T-cell (primary cell): ENCODE data around the gene ADGRG1. TPM values are rescaled to one million over a fixed set of nuclear protein-coding genes. Genes with fewer than 3 reads are reported as not detected.

Source experiments
- ATAC-seq, 4 experiments: fragments of 200-7000 bp in 3 of 4; fragments of 150-1000 bp in 1 of 4; cut with Tn5 transposase; replicated peaks in 1 of 4; 1 replicate in 3 of 4; 2 replicates in 1 of 4; pipeline ENCODE4 v1.10.0; 2021; ENCODE audit warnings: moderate library complexity in 3 of 4, mild to moderate bottlenecking in 2 of 4, moderate number of reproducible peaks in 1 of 4
- CTCF ChIA-PET, 2 donors: fragments of 300-600 bp; sonication (Branson Sonifier 250); formaldehyde crosslinking; loops; one replicate each; lab custom pipeline; 2022; ENCODE audit warnings: antibody characterized with exemption in 2 of 2; lab: Charles Lee
- POLR2A ChIA-PET, 2 donors: fragments of 300-600 bp; sonication (Branson Sonifier 250); formaldehyde crosslinking; loops; one replicate each; lab custom pipeline; 2022; ENCODE audit warnings: antibody characterized with exemption in 2 of 2; lab: Charles Lee
- DNase-seq, 35 experiments: peaks; one replicate each; pipeline versions ENCODE4 v3.0.0 to v3.0.0-alpha.2; 2013 to 2023
- H3K27ac ChIP-seq: one replicate; pipeline ENCODE4 v1.5.1; 2013; ENCODE audit warnings: low read length
- H3K27me3 ChIP-seq, 2 experiments: replicated peaks in 1 of 2; 1 replicate in 1 of 2; 2 replicates in 1 of 2; pipeline versions ENCODE4 v1.6.1 to v1.7.0; 2013; ENCODE audit warnings: low read length in 1 of 2, mixed read lengths in 1 of 2; ENCODE audit not compliant: control insufficient read depth in 2 of 2, insufficient read depth in 2 of 2; ENCODE audit errors: extremely low read depth in 1 of 2
- H3K36me3 ChIP-seq, 2 donors: 1 replicate in 1 of 2; 2 replicates in 1 of 2; pipeline versions ENCODE4 v1.6.1 to v1.7.0; 2013; ENCODE audit warnings: low read length in 1 of 2; ENCODE audit not compliant: control insufficient read depth in 2 of 2, insufficient read depth in 1 of 2; ENCODE audit errors: extremely low read depth in 1 of 2
- H3K4me1 ChIP-seq, 2 experiments: 1 replicate in 1 of 2; 2 replicates in 1 of 2; pipeline versions ENCODE4 v1.6.1 to v1.7.0; 2013; ENCODE audit warnings: low read length in 2 of 2, mixed read lengths in 1 of 2; ENCODE audit not compliant: insufficient read depth in 2 of 2, control insufficient read depth in 1 of 2; ENCODE audit errors: extremely low read depth in 1 of 2
- H3K4me3 ChIP-seq, 2 donors: 1 replicate in 1 of 2; 2 replicates in 1 of 2; pipeline versions ENCODE4 v1.5.1 to v1.7.0; 2013; ENCODE audit warnings: mild to moderate bottlenecking in 2 of 2, low read length in 1 of 2, moderate library complexity in 1 of 2; ENCODE audit not compliant: control insufficient read depth in 1 of 2; ENCODE audit errors: extremely low read depth in 1 of 2
- H3K9me3 ChIP-seq: 2 replicates; pipeline ENCODE4 v1.7.0; 2013
- H3K27ac Mint-ChIP-seq, 2 donors: one replicate each; pipeline ENCODE4 v1.8.0; 2020 to 2021; ENCODE audit warnings: mild to moderate bottlenecking in 2 of 2, mixed read lengths in 2 of 2
- H3K27me3 Mint-ChIP-seq, 2 donors: one replicate each; pipeline ENCODE4 v1.8.0; 2021 to 2022; ENCODE audit warnings: mixed read lengths in 2 of 2
- H3K36me3 Mint-ChIP-seq: one replicate; pipeline ENCODE4 v1.8.0; 2021; ENCODE audit warnings: mixed read lengths
- H3K4me1 Mint-ChIP-seq, 3 donors: one replicate each; pipeline ENCODE4 v1.8.0; 2020 to 2022; ENCODE audit warnings: mixed read lengths in 3 of 3, mild to moderate bottlenecking in 1 of 3
- H3K4me3 Mint-ChIP-seq, 3 donors: one replicate each; pipeline ENCODE4 v1.8.0; 2020 to 2022; ENCODE audit warnings: mild to moderate bottlenecking in 3 of 3, mixed read lengths in 3 of 3, moderate library complexity in 3 of 3
- H3K9me3 Mint-ChIP-seq, 3 donors: one replicate each; pipeline ENCODE4 v1.8.0; 2020 to 2022; ENCODE audit warnings: mixed read lengths in 3 of 3
- WGBS: methylation state at CpG from one replicate; pipeline ENCODE4 v1.1.5; 2013; ENCODE audit warnings: missing lambda C conversion rate; ENCODE audit not compliant: insufficient coverage; 5-methylcytosine and 5-hydroxymethylcytosine counted together
- total RNA-seq, 35 experiments: library from RNA in 6 of 35; stranded (reverse) in 6 of 35; fragments of 120-200 nt in 1 of 35; gene quantifications; one replicate each; pipeline versions ENCODE4 v1.2.1 to v1.2.4 and lab custom pipeline; 2013 to 2026

The ADGRG1 gene
- total RNA-seq, 5 donors from 2014 or later (not counting 1 experiment from before 2014, with no cell fraction given): 7.8 to 91.7 (median 11.7) TPM

DNA sequence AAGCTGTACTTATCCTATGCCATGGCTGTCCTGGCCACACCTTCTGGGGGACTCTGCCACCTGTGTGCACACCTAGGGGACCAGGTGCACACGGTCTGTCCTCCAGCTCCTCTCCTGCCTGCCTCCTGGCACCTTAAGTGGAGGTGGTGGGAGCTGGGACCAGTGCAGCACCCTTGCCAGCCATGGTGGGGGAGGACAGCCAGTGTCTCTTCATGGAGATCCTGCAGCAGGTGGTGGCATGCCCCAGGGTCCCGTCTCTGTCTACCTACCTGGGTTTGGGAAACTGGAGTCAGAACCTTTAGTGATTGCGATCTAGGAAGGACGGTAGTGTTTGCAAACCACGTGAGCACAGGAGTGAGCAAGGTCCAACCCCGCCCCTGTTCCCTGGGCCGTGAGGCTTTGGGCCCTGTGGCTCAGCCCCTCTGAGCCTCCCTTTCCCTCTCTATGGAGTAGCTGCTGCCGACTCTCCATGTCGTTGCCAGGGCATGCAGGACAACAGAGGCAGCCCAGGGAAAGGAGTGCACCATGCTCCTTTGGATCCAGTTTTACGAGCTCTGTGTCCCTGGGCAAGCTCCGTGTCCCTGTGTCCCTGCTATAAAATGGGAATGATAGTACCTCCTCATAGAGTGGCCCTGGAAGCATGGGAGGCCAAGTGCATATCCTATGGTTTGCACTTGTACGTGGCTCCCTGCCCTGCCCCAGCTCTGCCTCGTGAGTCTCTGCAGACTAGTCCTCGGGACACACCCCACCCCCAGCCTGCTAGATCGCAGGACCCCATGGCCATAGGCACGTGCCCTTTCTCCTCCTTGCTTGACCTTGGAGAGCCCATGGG is 7.1 kb downstream of the ADGRG1 start:
- Mint-ChIP-seq H3K4me3 (no peak overlapping the region), H3K27me3 (peaks cover 9 to 25% of the 10 kb centered on the region in 2 donors), H3K27ac (no peak overlapping the region), H3K4me1 (peaks cover 0 to 2% (median 1%) of the 10 kb centered on the region in 3 donors), H3K36me3 (no peaks in the 10 kb centered on the region), H3K9me3 (no peaks in the 10 kb centered on the region)
- Histone ChIP-seq H3K4me1 (peaks cover 0 to 42% of the 10 kb centered on the region in 2 experiments), H3K4me3 (no peak overlapping the region), H3K9me3 (no peaks in the 10 kb centered on the region), H3K27me3 (peaks cover 0 to 43% of the 10 kb centered on the region in 2 experiments), H3K36me3 (no peaks in the 10 kb centered on the region), H3K27ac (no peak overlapping the region)
- WGBS: 72% methylated on average over 10 of the region's 16 CpGs
- ATAC-seq: no peak
- no peak for DNase-seq
- ChIA-PET CTCF (interaction anchor here in 1 of 2 donors (0.8 kb wide), 1 partner anchor 56 kb away, joined by 3 read pairs; no protein-coding TSS in a partner anchor), POLR2A (no interaction called here)

DNA sequence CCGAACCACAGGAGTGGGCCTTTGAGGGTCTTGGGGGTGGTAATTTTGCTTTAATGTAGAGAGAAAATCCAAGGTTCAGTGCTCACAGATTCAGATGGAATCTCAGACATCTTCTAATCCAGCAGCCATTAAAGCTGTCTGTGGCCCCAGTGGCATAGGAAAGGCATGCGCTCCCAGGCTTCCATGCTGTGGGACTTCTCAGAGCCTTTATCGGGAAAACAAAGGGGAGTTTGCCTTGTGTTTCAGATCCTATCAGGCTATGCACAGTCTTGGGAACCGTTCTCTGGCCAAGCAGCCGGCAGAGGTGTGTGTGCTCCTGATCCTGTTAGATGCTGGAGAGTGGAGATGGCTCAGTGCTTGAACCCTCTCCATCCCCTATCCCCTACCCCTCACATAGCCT is 7.8 kb downstream of the ADGRG1 start:
- 100% methylated on average over 2 of the region's 5 CpGs for WGBS
- Histone ChIP-seq H3K4me1 (peaks cover 0 to 38% of the 10 kb centered on the region in 2 experiments), H3K4me3 (no peak overlapping the region), H3K9me3 (no peaks in the 10 kb centered on the region), H3K27me3 (peaks cover 0 to 36% of the 10 kb centered on the region in 2 experiments), H3K27ac (no peak overlapping the region), H3K36me3 (no peaks in the 10 kb centered on the region)
- Mint-ChIP-seq H3K36me3 (no peaks in the 10 kb centered on the region), H3K9me3 (no peaks in the 10 kb centered on the region), H3K27me3 (peaks cover 5 to 18% of the 10 kb centered on the region in 2 donors), H3K4me1 (no peaks in the 10 kb centered on the region), H3K4me3 (no peak overlapping the region), H3K27ac (no peak overlapping the region)
- CTCF ChIA-PET: interaction anchor here in 1 of 2 donors (0.8 kb wide), 1 partner anchor 57 kb away, joined by 3 read pairs; no protein-coding TSS in a partner anchor
- no peak for ATAC-seq
- DNase-seq: no peak
- POLR2A ChIA-PET: no interaction called here

- Histone ChIP-seq H3K36me3 (no peaks in the 10 kb centered on the region), H3K9me3 (no peaks in the 10 kb centered on the region), H3K27me3 (peaks cover 0 to 29% of the 10 kb centered on the region in 2 experiments), H3K27ac (no peak overlapping the region), H3K4me3 (no peak overlapping the region), H3K4me1 (peaks cover 0 to 35% of the 10 kb centered on the region in 2 experiments)
- Mint-ChIP-seq H3K9me3 (no peaks in the 10 kb centered on the region), H3K27me3 (peaks cover 5 to 17% of the 10 kb centered on the region in 2 donors), H3K27ac (no peak overlapping the region), H3K4me1 (no peaks in the 10 kb centered on the region), H3K4me3 (no peak overlapping the region), H3K36me3 (no peaks in the 10 kb centered on the region)
- WGBS: 91% methylated on average over 5 of the region's 8 CpGs
- no peak for ATAC-seq
- CTCF ChIA-PET: interaction anchor here in 1 of 2 donors (0.7 to 1.8 kb wide), 2 partner anchors 35 to 62 kb away, joined by 3 to 6 read pairs; no protein-coding TSS in a partner anchor
- DNase-seq: no peak
- POLR2A ChIA-PET: no interaction called here
Observed at GRCh38 chr16:57637020-57637419, 8.6 kb downstream of the ADGRG1 start.

GRCh38 chr16:57637424-57637823 is 9.0 kb downstream of the ADGRG1 start:
- no peak for DNase-seq
- no peaks in the 10 kb centered on the region for H3K9me3 Mint-ChIP-seq
- Histone ChIP-seq H3K27me3 (peaks cover 0 to 29% of the 10 kb centered on the region in 2 experiments), H3K4me3 (no peak overlapping the region), H3K27ac (no peak overlapping the region), H3K36me3 (no peaks in the 10 kb centered on the region), H3K4me1 (peaks cover 0 to 33% of the 10 kb centered on the region in 2 experiments), H3K9me3 (no peaks in the 10 kb centered on the region)
- H3K27me3 Mint-ChIP-seq: peaks cover 5 to 17% of the 10 kb centered on the region in 2 donors
- H3K4me1 Mint-ChIP-seq: no peaks in the 10 kb centered on the region
- no peak overlapping the region for H3K27ac Mint-ChIP-seq
- H3K36me3 Mint-ChIP-seq: no peaks in the 10 kb centered on the region
- no peak overlapping the region for H3K4me3 Mint-ChIP-seq
- CTCF ChIA-PET: interaction anchor here in 1 of 2 donors (0.7 to 1.8 kb wide), 2 partner anchors 36 to 63 kb away, joined by 3 to 6 read pairs; no protein-coding TSS in a partner anchor
- 90% methylated on average over 4 of the region's 8 CpGs for WGBS
- POLR2A ChIA-PET: no interaction called here
- no peak for ATAC-seq

DNA sequence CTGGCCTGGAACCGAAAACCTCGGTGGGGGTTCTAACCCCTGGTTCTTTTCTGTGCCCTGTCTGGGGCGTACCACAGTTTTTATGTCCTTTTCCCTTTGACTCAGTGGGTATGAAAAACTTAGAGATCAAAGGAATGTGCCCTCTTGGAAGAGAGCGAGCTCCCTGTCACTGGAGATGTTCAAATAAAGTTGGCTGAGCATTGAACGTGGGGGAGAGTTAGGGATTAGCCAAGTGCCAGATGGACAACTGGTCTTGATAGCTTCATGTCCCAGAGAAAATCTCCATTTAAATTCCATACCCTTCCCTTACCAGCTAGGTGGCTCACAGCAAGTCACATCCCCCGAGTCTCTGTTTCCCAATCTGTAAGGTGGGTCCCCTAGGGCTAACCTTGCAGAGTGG is 9.5 kb downstream of the ADGRG1 start:
- WGBS: no CpG with 5 or more reads among the region's 6 CpGs
- Histone ChIP-seq H3K36me3 (no peaks in the 10 kb centered on the region), H3K4me1 (peaks cover 0 to 33% of the 10 kb centered on the region in 2 experiments), H3K27me3 (peaks cover 0 to 26% of the 10 kb centered on the region in 2 experiments), H3K4me3 (no peak overlapping the region), H3K27ac (no peak overlapping the region), H3K9me3 (no peaks in the 10 kb centered on the region)
- no peak for DNase-seq
- no peak for ATAC-seq
- ChIA-PET CTCF (interaction anchor here in 1 of 2 donors (0.6 to 1.8 kb wide), 4 partner anchors 10 to 49 kb away, joined by 3 to 6 read pairs (median 4); no protein-coding TSS in a partner anchor), POLR2A (no interaction called here)
- peaks cover 5 to 17% of the 10 kb centered on the region in 2 donors for H3K27me3 Mint-ChIP-seq
- no peaks in the 10 kb centered on the region for H3K9me3 Mint-ChIP-seq
- peaks cover 0 to under 1% (median 0%) of the 10 kb centered on the region in 3 donors for H3K4me1 Mint-ChIP-seq
- no peak overlapping the region for H3K27ac Mint-ChIP-seq
- no peaks in the 10 kb centered on the region for H3K36me3 Mint-ChIP-seq
- H3K4me3 Mint-ChIP-seq: no peak overlapping the region

DNA sequence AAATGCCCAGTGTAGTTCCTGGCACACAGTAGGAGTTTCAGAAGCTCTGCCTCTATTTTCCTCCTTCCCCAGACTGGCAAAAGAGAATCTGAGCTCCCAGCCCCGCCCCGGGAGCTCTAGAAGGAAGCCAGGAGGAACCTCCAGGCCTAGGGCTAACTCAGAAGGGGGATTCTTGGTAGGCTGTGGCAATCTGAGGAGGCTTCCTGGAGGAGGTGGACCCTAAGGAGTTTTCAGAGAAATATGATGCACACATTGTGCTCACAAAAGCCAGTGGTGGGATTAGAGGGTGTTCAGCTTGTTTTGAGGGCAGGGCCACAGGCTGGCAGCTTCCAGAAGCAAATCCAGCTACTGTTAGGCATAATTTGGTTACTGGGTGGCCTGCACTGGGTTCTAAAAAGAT is 10.0 kb downstream of the ADGRG1 start:
- Mint-ChIP-seq H3K27me3 (peaks cover 5 to 17% of the 10 kb centered on the region in 2 donors), H3K4me1 (peaks cover 0 to 5% (median 2%) of the 10 kb centered on the region in 3 donors), H3K9me3 (no peaks in the 10 kb centered on the region), H3K27ac (no peak overlapping the region), H3K4me3 (no peak overlapping the region), H3K36me3 (no peaks in the 10 kb centered on the region)
- no peaks in the 10 kb centered on the region for H3K9me3 ChIP-seq
- WGBS: no CpG with 5 or more reads among the region's 2 CpGs
- no peak overlapping the region for H3K27ac ChIP-seq
- H3K4me1 ChIP-seq: peaks cover 0 to 35% of the 10 kb centered on the region in 2 experiments
- POLR2A ChIA-PET: no interaction called here
- ATAC-seq (no peak), DNase-seq (no peak)
- no peak overlapping the region for H3K4me3 ChIP-seq
- peaks cover 0 to 29% of the 10 kb centered on the region in 2 experiments for H3K27me3 ChIP-seq
- CTCF ChIA-PET: interaction anchor here (0.6 to 1.8 kb wide), 5 partner anchors 9 to 49 kb away, joined by 3 to 6 read pairs (median 3); no protein-coding TSS in a partner anchor
- H3K36me3 ChIP-seq: no peaks in the 10 kb centered on the region
